Fibroblast of lung (primary cell): ENCODE data around the gene KIF17.

ENCODE experiments used
- EZH2 ChIP-seq: IDR thresholded peaks from 2 replicates; pipeline ENCODE4 v1.5.1; 2012; ENCODE audit warnings: low read length, control low read depth, mild to moderate bottlenecking; ENCODE audit errors: missing control alignments
- TF ChIP-seq, protein P1 (sequence below), 2 donors: IDR thresholded peaks in 1 of 2; conservative IDR thresholded peaks in 1 of 2; 1 replicate in 1 of 2; 2 replicates in 1 of 2; pipeline ENCODE4 v1.5.1; 2011 to 2012; ENCODE audit warnings: low read length in 2 of 2, control low read depth in 1 of 2, inconsistent platforms in 1 of 2, low read depth in 1 of 2, mild to moderate bottlenecking in 1 of 2

GRCh38 chr1:20665726-20666125 lies 52.1 kb downstream of the KIF17 start:
- TF ChIP-seq, protein P1, sequence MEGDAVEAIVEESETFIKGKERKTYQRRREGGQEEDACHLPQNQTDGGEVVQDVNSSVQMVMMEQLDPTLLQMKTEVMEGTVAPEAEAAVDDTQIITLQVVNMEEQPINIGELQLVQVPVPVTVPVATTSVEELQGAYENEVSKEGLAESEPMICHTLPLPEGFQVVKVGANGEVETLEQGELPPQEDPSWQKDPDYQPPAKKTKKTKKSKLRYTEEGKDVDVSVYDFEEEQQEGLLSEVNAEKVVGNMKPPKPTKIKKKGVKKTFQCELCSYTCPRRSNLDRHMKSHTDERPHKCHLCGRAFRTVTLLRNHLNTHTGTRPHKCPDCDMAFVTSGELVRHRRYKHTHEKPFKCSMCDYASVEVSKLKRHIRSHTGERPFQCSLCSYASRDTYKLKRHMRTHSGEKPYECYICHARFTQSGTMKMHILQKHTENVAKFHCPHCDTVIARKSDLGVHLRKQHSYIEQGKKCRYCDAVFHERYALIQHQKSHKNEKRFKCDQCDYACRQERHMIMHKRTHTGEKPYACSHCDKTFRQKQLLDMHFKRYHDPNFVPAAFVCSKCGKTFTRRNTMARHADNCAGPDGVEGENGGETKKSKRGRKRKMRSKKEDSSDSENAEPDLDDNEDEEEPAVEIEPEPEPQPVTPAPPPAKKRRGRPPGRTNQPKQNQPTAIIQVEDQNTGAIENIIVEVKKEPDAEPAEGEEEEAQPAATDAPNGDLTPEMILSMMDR (conservative IDR thresholded peaks at IDR 0.05 in 1 of 2, IDR thresholded peaks at IDR 0.05 in 1 of 2; ENCODE audit: low read depth in 1 of 2, low read length in 2 of 2) = no peak
- TF ChIP-seq EZH2 = no peak
